H9 (cell line): ENCODE results near the gene NVL. TPM values are rescaled to one million over a fixed set of nuclear protein-coding genes. Genes with fewer than 3 reads are reported as not detected.

ENCODE experiments used
- DNase-seq: peaks from one replicate; pipeline ENCODE4 v3.0.0-alpha.2; 2017
- H2AFZ ChIP-seq: one replicate; pipeline ENCODE4 v1.6.1; 2013; ENCODE audit warnings: mild to moderate bottlenecking, low read length, control low read depth, moderate library complexity
- H2AK5ac ChIP-seq: 2 replicates; pipeline ENCODE4 v1.6.1; 2013; ENCODE audit warnings: low read length, control low read depth, mixed read lengths; ENCODE audit not compliant: insufficient read length
- H2BK120ac ChIP-seq: one replicate; pipeline ENCODE4 v1.6.1; 2013; ENCODE audit warnings: low read depth, mild to moderate bottlenecking, low read length, control low read depth, inconsistent platforms; ENCODE audit not compliant: poor library complexity, severe bottlenecking
- H2BK12ac ChIP-seq: 2 replicates; pipeline ENCODE4 v1.6.1; 2013; ENCODE audit warnings: low read length, control low read depth, mixed read lengths, low read depth; ENCODE audit not compliant: insufficient read length
- H2BK15ac ChIP-seq: 2 replicates; pipeline ENCODE4 v1.6.1; 2013; ENCODE audit warnings: low read depth, low read length, control low read depth
- H2BK20ac ChIP-seq: one replicate; pipeline ENCODE4 v1.6.1; 2013; ENCODE audit warnings: low read depth, mild to moderate bottlenecking, low read length, control low read depth, inconsistent platforms; ENCODE audit not compliant: poor library complexity, severe bottlenecking
- H2BK5ac ChIP-seq: 2 replicates; pipeline ENCODE4 v1.6.1; 2013; ENCODE audit warnings: low read length, control low read depth, mixed read lengths; ENCODE audit not compliant: insufficient read length
- H3K14ac ChIP-seq: 2 replicates; pipeline ENCODE4 v1.6.1; 2013; ENCODE audit warnings: low read length, control low read depth; ENCODE audit not compliant: insufficient read depth
- H3K18ac ChIP-seq: 2 replicates; pipeline ENCODE4 v1.6.1; 2013; ENCODE audit warnings: low read depth, mild to moderate bottlenecking, mixed read lengths, low read length, control low read depth; ENCODE audit not compliant: insufficient read length
- H3K23ac ChIP-seq: 2 replicates; pipeline ENCODE4 v1.6.1; 2013; ENCODE audit warnings: low read length, control low read depth, mixed read lengths, low read depth; ENCODE audit not compliant: insufficient read length
- H3K23me2 ChIP-seq: 2 replicates; pipeline ENCODE4 v1.6.1; 2013; ENCODE audit warnings: low read depth, mild to moderate bottlenecking, mixed read lengths, low read length, control low read depth; ENCODE audit not compliant: insufficient read length, poor library complexity, severe bottlenecking
- H3K27ac ChIP-seq: 2 replicates; pipeline ENCODE4 v1.5.1; 2013; ENCODE audit warnings: low read length, control low read depth, mixed read lengths, low read depth; ENCODE audit not compliant: insufficient read length
- H3K27me3 ChIP-seq: 2 replicates; pipeline ENCODE4 v1.6.1; 2013; ENCODE audit warnings: low read length, control low read depth, inconsistent platforms; ENCODE audit not compliant: insufficient read depth
- H3K4ac ChIP-seq: 2 replicates; pipeline ENCODE4 v1.6.1; 2013; ENCODE audit warnings: low read depth, mild to moderate bottlenecking, control low read depth, inconsistent platforms, low read length, moderate library complexity
- H3K4me1 ChIP-seq: 2 replicates; pipeline ENCODE4 v1.6.1; 2013; ENCODE audit warnings: low read length, control low read depth, inconsistent platforms; ENCODE audit not compliant: insufficient read depth
- H3K4me2 ChIP-seq: 2 replicates; pipeline ENCODE4 v1.6.1; 2013; ENCODE audit warnings: low read length, control low read depth, mixed read lengths; ENCODE audit not compliant: insufficient read length, insufficient read depth
- H3K56ac ChIP-seq: 2 replicates; pipeline ENCODE4 v1.6.1; 2013; ENCODE audit warnings: low read depth, mild to moderate bottlenecking, mixed read lengths, low read length, control low read depth; ENCODE audit not compliant: insufficient read length
- H3K79me1 ChIP-seq: 2 replicates; pipeline ENCODE4 v1.6.1; 2013; ENCODE audit warnings: low read depth, mild to moderate bottlenecking, moderate library complexity, low read length, control low read depth, inconsistent platforms; ENCODE audit not compliant: insufficient read depth, poor library complexity, severe bottlenecking
- H3K79me2 ChIP-seq: 2 replicates; pipeline ENCODE4 v1.6.1; 2013; ENCODE audit warnings: low read length, control low read depth, inconsistent platforms; ENCODE audit not compliant: insufficient read depth
- H3K9ac ChIP-seq: 2 replicates; pipeline ENCODE4 v1.6.1; 2013; ENCODE audit warnings: low read length, control low read depth, mixed read lengths; ENCODE audit not compliant: insufficient read length; ENCODE audit errors: extremely low read depth
- H3K9me3 ChIP-seq: one replicate; pipeline ENCODE4 v1.6.1; 2013; ENCODE audit warnings: low read depth, low read length, inconsistent platforms; ENCODE audit not compliant: control insufficient read depth
- H3T11ph ChIP-seq: one replicate; pipeline ENCODE4 v1.6.1; 2013; ENCODE audit warnings: mild to moderate bottlenecking, low read length, control low read depth, inconsistent platforms
- H4K20me1 ChIP-seq: one replicate; pipeline ENCODE4 v1.6.1; 2013; ENCODE audit not compliant: control insufficient read depth, insufficient read length, insufficient read depth
- H4K5ac ChIP-seq: 2 replicates; pipeline ENCODE4 v1.6.1; 2013; ENCODE audit warnings: low read depth, mild to moderate bottlenecking, mixed read lengths, low read length, control low read depth; ENCODE audit not compliant: insufficient read length
- H4K8ac ChIP-seq: replicated peaks from 2 replicates; pipeline ENCODE4 v1.6.1; 2013; ENCODE audit warnings: low read length, control low read depth, mixed read lengths, low read depth; ENCODE audit not compliant: insufficient read length
- H4K91ac ChIP-seq: 2 replicates; pipeline ENCODE4 v1.6.1; 2013; ENCODE audit warnings: low read depth, mild to moderate bottlenecking, moderate library complexity, mixed read lengths, low read length, control low read depth; ENCODE audit not compliant: insufficient read length
- H3K27ac Mint-ChIP-seq, 3 experiments: 2 replicates in 2 of 3; 3 replicates in 1 of 3; pipeline ENCODE4 v1.8.0; 2020 to 2021; ENCODE audit warnings: mixed read lengths in 3 of 3, mild to moderate bottlenecking in 1 of 3, moderate library complexity in 1 of 3
- H3K27me3 Mint-ChIP-seq: 2 replicates; pipeline ENCODE4 v1.8.0; 2021; ENCODE audit warnings: low read depth, mild to moderate bottlenecking, moderate library complexity, mixed read lengths
- H3K36me3 Mint-ChIP-seq, 3 experiments: 2 replicates in 2 of 3; 3 replicates in 1 of 3; pipeline ENCODE4 v1.8.0; 2020 to 2021; ENCODE audit warnings: low read depth in 3 of 3, mixed read lengths in 3 of 3; ENCODE audit not compliant: insufficient read depth in 1 of 3
- H3K4me1 Mint-ChIP-seq, 2 experiments: 2 replicates each; pipeline ENCODE4 v1.8.0; 2020; ENCODE audit warnings: mixed read lengths in 2 of 2
- H3K4me3 Mint-ChIP-seq, 2 experiments: 2 replicates in 1 of 2; 3 replicates in 1 of 2; pipeline ENCODE4 v1.8.0; 2020 to 2021; ENCODE audit warnings: mild to moderate bottlenecking in 2 of 2, mixed read lengths in 2 of 2, moderate library complexity in 1 of 2
- H3K9me3 Mint-ChIP-seq, 2 experiments: 2 replicates in 1 of 2; 3 replicates in 1 of 2; pipeline ENCODE4 v1.8.0; 2020; ENCODE audit warnings: mild to moderate bottlenecking in 2 of 2, mixed read lengths in 2 of 2, moderate library complexity in 1 of 2
- WGBS: extraction: QIAGEN DNeasy Blood & Tissue Kit; methylation state at CpG from one replicate; pipeline ENCODE4 v1.1.7; 2013; ENCODE audit warnings: missing lambda C conversion rate, low lambda C conversion rate, mixed read lengths; ENCODE audit not compliant: insufficient read length; ENCODE audit errors: extremely low coverage; 5-methylcytosine and 5-hydroxymethylcytosine counted together
- total RNA-seq: library from RNA; stranded (reverse); gene quantifications from 2 replicates; pipeline ENCODE4 v1.2.1, GENCODE V29; 2021
- TF ChIP-seq, protein P1 (sequence below): fragments of 200-600 bp; sonication (generic); conservative IDR thresholded peaks from 3 replicates; pipeline ENCODE4 v1.8.0; 2021; ENCODE audit warnings: antibody characterized with exemption, mild to moderate bottlenecking

NVL gene
- total RNA-seq, 1 experiment from 2014 or later, result 66.9 TPM

DNA sequence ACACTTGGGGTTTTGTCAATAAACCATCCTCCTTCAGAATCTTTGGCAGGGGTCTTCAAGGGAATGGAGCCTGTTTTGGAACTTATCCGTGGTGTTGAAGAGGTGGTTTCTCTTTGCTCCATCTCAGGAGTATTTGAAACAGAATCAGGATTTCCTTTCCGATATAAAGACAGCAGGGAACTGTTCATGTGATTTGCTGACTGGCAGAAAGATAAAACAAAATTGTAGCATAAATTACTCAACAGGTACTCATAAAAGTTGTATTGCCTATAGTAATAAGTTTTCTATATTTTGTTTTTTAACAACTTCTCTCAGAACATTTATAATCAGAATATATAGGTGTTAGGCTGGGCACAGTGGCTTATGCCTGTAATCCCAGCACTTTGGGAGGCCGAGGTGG is 21.9 kb downstream of the NVL start:
- no peaks in the 10 kb centered on the region for H3K9me3 Mint-ChIP-seq
- no peaks in the 10 kb centered on the region for H3K4me1 Mint-ChIP-seq
- no peak overlapping the region for H2BK12ac ChIP-seq
- no peak overlapping the region for H4K5ac ChIP-seq
- no peak overlapping the region for H3K4ac ChIP-seq
- H4K8ac ChIP-seq, result no peak overlapping the region
- no CpG with 5 or more reads among the region's 3 CpGs for WGBS
- H3K56ac ChIP-seq, result no peak overlapping the region
- H4K20me1 ChIP-seq, result no peaks in the 10 kb centered on the region
- no peak overlapping the region for H3T11ph ChIP-seq
- H3K14ac ChIP-seq, result no peak overlapping the region
- no peak overlapping the region for H3K4me2 ChIP-seq
- H3K27me3 Mint-ChIP-seq, result no peaks in the 10 kb centered on the region
- H3K36me3 Mint-ChIP-seq, result peaks cover 15 to 79% (median 62%) of the 10 kb centered on the region in 3 experiments; a peak in 6 of 7 replicates
- H2BK5ac ChIP-seq, result no peak overlapping the region
- no peak overlapping the region for H3K27ac ChIP-seq
- no peaks in the 10 kb centered on the region for H3K9me3 ChIP-seq
- H3K27me3 ChIP-seq, result no peaks in the 10 kb centered on the region
- H4K91ac ChIP-seq, result no peak overlapping the region
- H3K18ac ChIP-seq, result no peak overlapping the region
- H3K9ac ChIP-seq, result no peak overlapping the region
- H3K23me2 ChIP-seq, result no peaks in the 10 kb centered on the region
- no peak overlapping the region for H2AFZ ChIP-seq
- no peak overlapping the region for H3K27ac Mint-ChIP-seq
- no peak overlapping the region for H3K23ac ChIP-seq
- H2BK15ac ChIP-seq, result no peak overlapping the region
- TF ChIP-seq, protein P1, sequence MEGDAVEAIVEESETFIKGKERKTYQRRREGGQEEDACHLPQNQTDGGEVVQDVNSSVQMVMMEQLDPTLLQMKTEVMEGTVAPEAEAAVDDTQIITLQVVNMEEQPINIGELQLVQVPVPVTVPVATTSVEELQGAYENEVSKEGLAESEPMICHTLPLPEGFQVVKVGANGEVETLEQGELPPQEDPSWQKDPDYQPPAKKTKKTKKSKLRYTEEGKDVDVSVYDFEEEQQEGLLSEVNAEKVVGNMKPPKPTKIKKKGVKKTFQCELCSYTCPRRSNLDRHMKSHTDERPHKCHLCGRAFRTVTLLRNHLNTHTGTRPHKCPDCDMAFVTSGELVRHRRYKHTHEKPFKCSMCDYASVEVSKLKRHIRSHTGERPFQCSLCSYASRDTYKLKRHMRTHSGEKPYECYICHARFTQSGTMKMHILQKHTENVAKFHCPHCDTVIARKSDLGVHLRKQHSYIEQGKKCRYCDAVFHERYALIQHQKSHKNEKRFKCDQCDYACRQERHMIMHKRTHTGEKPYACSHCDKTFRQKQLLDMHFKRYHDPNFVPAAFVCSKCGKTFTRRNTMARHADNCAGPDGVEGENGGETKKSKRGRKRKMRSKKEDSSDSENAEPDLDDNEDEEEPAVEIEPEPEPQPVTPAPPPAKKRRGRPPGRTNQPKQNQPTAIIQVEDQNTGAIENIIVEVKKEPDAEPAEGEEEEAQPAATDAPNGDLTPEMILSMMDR, result no peak
- H2AK5ac ChIP-seq, result no peak overlapping the region
- H3K4me3 Mint-ChIP-seq, result no peak overlapping the region
- H2BK20ac ChIP-seq, result no peak overlapping the region
- H3K79me1 ChIP-seq, result no peaks in the 10 kb centered on the region
- H2BK120ac ChIP-seq, result no peak overlapping the region
- no peaks in the 10 kb centered on the region for H3K4me1 ChIP-seq
- H3K79me2 ChIP-seq, result no peaks in the 10 kb centered on the region
- no peak for DNase-seq
